Right lung (tissue), 5 donors: ENCODE measurements around the gene LINC00237. TPM values are rescaled to one million over a fixed set of nuclear protein-coding genes. Genes with fewer than 3 reads are reported as not detected.
A peak's percentile ranks its signal among the peaks of the same experiment; 100 is the strongest.

Experiments
- DNase-seq, 2 donors: peaks; one replicate each; pipeline ENCODE4 v3.0.0-alpha.2; 2013
- polyA plus RNA-seq, 5 donors: library from polyadenylated mRNA; unstranded; fragments of 120-200 nt; gene quantifications; one replicate each; pipeline versions ENCODE4 v1.2.1 to v1.2.3, GENCODE V29; 2013; ENCODE audit warnings: inconsistent platforms in 1 of 5, low replicate concordance in 1 of 5; ENCODE audit not compliant: insufficient read length in 5 of 5, insufficient read depth in 1 of 5

Gene LINC00237
- polyA plus RNA-seq, 5 donors, result not detected

GRCh38 chr20:21125849-21126580 lies 19.9 kb upstream of the LINC00237 start, which contains the start of gene KIZ:
KIZ (plus strand) TSS chr20:21126082; CDS start chr20:21126116, 34 bp downstream.
- DNase-seq, result peak; percentile 95 to 96

- DNase-seq, result peak in 1 of 2 donors; percentile 28
Measured at GRCh38 chr20:21125072-21125848, 19.1 kb upstream of the LINC00237 start.

- no peak for DNase-seq
Measured at GRCh38 chr20:21124190-21124589, 18.0 kb upstream of the LINC00237 start.

DNA sequence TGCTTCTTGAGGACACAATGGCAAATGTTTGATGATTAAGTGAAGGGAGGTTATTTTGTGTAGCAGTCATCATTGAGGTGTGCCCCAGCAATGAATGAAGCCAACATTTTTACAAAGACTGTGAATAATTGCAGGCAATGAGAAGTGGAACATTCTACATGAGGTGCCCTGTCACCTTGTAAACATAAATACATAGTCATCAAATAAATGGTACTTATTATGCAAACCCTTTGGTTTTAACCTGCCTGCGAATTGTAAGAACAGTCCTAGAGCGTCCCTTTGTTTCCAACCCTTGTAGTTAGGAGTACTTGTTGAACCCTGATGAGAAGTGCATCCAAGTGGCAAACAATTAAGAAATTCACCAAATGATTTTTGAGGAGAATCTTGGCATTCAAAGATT lies 12.6 kb upstream of the LINC00237 start:
- no peak for DNase-seq

GRCh38 chr20:21118138-21118537 lies 12.0 kb upstream of the LINC00237 start:
- no peak for DNase-seq

DNA sequence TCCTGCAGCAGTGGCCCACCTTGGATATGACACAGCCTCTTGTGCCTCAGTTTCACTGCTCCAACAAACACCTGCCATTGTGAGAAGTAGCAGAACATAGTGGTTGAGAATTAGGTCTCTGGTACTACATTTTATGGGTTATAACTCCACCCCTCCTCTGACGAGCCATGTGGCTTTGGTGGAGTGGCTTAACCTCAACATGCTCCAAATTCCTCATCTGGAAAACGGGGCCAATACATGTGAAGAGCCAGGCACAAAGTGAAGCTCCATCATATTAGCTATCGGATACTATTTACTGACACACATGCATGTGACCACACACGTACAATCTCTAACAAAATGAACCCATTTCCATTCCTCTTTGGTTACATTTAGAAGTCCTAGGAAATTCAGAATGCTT lies 11.4 kb upstream of the LINC00237 start:
- no peak for DNase-seq

GRCh38 chr20:21114584-21114983 lies 8.4 kb upstream of the LINC00237 start:
- DNase-seq, result no peak

DNA sequence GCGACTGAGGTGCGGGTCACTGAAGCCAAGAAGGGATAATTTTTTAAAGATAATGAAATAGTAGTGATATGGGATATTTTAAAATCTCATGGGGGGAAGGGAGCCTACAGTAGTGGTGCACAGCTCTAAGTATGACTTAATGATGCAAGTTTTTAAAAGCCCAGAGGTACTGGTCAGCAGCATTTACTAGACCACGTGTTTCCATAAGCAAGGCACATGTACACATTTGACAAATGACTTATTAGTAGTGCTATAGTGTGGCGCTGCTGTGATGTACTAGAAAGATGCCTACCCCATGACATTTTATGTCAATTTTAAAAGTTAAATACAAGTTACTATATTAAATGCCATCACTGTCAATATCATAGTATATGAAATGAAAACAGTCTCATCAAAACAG lies 7.5 kb upstream of the LINC00237 start:
- DNase-seq, result no peak

- DNase-seq, result no peak
Measured at GRCh38 chr20:21111416-21111815, 5.3 kb upstream of the LINC00237 start.

DNA sequence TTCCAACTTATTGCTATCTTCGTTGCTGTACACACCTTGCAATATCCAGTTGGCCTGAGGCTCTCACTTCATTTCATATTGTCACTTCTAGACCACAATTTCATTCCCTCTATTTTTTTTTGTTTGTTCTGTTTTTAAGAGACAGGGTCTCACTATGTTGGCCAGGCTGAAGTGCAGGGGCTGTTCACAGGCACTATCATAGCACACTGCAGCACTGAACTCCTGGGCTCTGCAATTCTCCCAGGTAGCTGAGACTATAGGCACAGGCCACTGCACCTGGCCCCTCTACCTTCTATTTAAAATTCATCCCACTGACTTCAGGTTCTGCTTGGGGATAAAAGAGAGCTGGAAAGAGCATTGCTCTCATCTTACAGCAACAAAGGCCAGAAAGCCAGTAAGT lies 4.7 kb upstream of the LINC00237 start:
- DNase-seq, result no peak

DNA sequence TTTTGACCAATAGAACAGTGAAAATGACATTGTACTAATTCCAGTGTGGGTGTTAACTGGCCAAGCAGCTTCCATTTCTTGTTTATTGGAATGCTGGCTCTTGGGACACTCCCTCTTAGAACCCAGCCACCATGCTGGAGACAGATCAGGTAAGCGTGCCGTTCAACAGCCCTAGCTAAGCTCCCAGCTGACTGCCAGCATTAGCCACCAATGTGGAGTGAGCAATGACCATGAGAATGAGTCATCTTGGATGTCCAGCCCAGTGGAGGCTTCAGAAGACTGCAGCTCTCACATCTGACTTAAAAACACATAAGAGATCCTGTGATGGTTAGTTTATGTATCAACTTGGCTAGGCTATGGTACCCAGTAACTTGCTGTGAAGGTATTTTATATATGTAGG lies 3.0 kb upstream of the LINC00237 start:
- no peak for DNase-seq

DNA sequence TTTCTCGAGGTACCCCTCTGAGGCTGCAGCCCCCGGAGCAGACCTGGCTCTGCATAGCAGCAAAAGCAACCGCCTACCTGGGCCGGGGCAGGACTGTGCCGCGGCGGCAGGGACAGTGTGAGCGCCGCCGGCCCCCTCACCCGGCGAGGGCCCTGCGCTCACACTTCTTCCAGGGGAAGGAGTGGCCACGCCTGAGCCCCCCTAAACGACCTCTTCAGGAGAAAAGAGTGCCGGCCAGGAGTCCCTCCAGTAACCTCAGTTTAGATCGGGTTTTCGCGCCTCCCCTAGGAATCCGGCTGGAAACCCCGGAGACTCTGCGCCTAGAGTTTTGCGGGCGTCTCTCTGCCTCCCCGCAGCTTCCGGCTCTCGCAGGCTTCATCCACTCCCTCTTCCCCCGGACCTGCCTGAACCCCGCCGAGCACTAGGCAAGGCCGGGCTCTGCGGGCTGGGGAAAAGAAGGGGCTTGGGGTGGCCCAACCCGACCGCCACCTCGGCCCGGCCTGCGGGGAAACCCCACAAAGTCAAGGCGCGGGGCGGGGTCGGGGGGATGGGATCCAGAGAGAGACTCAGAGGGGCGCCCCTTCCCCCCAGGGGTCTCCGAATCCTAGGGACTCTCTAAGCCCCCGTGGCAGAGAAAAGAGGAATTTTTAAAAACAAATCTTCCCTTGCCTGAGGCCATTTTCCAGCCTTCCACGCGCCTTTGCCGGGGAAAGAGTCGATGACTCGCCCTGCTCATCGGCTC lies 558 bp downstream of the LINC00237 start:
- DNase-seq, result no peak

- no peak for DNase-seq
Measured at GRCh38 chr20:21104921-21105320, 1.2 kb downstream of the LINC00237 start.

DNA sequence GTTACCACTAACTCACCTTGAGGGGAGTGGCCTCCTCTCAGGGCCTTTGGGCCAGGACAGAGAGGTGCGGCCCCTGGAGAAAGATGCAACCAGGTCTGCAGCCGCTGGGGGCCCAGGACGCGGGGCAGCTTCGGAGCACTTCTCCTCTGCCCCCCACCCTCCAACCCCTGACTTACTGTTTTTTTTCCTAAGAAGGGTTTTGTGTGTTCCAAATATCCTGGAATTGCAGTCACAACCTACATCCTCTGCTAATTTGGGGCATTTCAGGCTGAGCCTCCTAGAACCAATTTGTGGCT lies 1.7 kb downstream of the LINC00237 start:
- DNase-seq, result no peak

GRCh38 chr20:21103582-21104465 lies 2.3 kb downstream of the LINC00237 start:
- no peak for DNase-seq

DNA sequence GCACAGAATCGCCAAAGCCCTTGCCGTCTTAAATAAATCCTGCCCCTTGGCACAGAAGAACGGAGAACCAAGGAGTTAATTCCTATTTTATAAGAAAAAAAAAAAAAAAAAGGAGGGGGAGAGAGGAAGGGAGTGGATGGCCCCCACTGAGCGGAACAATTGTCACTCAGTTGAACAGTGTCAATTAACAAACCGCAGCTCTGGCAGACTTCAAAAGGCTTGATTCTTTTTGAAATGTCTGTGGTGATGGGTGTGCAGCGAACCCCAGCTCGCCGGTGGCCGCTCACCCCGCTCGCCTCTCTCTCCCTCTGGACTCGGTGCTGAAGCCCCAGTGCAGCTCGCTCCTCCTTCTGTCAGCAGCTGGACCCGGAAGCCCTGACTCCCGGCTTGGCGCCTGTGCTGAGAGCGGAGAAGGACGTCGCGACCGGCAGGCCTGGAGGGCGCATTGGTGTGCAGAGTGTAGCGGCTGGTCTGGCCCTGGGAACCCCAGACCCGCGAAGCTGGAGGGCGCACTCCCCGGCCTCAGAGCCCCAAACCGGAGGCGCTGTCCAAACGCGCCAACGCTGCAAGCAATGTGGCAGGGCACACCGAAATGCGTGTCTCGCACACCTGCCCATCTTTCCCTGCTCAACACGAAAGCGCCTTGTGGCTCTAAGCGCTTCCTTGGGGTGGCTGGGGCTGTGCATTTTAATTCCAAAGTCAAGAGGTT lies 3.4 kb downstream of the LINC00237 start:
- DNase-seq, result no peak

DNA sequence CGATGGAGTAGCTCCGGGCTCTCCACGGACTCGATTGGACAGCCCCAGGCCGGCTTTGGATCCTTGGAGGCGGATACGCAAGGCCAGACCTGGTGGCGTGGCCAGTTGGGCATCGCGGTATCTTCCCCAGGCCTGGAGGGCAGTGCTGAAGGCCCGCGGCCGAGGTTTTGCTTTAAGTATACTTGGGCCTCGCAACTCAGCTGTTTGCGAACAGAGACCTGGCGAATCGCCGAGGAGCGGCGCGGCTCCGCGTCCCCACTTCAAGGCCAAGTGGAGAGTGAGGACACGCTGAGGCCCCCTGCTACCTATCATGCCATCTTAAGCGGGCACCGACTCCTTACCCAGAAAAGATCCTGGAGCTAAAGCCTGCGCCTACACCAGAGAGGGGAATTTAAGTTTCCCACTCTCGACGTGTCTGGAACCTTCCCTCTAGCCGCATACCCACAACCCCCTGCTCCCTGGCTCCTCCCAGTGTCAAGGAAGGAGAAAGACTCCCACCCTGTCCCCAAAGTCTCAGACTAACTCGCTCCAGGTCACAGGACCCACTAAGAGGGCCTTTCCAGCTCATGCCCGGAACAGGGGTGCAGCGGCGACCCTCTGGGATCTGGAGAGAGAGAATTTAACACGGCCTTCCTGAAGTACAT lies 4.1 kb downstream of the LINC00237 start:
- no peak for DNase-seq

- DNase-seq, result no peak
Measured at GRCh38 chr20:21101453-21101931, 4.7 kb downstream of the LINC00237 start.

- no peak for DNase-seq
Measured at GRCh38 chr20:21100578-21101452, 5.3 kb downstream of the LINC00237 start.
